Measurements from ENCODE around the gene PRKAR2B.

DNA sequence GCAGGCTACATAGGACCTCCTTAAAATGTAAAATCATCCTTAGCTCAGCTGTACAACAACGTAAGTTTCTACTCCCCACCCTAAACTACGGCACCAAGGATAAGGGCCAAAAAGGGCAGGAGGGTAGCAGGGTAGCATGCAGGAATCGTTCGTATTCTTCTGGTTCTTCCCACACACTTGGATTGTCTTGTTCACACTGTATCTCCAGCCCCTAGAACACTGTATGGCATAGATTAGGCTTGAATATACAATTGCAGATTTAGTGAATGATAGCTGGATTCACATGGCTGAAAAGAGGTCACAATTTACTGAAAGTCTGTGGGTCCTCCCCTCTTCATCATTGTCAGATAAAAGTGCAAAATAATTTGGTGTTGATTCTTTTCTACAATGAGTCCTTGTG is 28.2 kb upstream of the PRKAR2B start:
- TF ChIP-seq POLR2AphosphoS5 (IDR thresholded peaks at IDR 0.05) (no peak), CTCF (IDR thresholded peaks at IDR 0.05) (no peak)

Data from prostate gland (tissue), 2 donors.